Measurements from ENCODE around the gene SUGCT. TPM values are rescaled to one million over a fixed set of nuclear protein-coding genes. Genes with fewer than 3 reads are reported as not detected.

Gene SUGCT
- total RNA-seq, 3 donors from 2014 or later: 2.3 to 4.5 (median 4.0) TPM

- TF ChIP-seq POLR2A (IDR thresholded peaks at IDR 0.05) (no peak), POLR2AphosphoS5 (IDR thresholded peaks at IDR 0.05) (no peak), CTCF (IDR thresholded peaks at IDR 0.05) (no peak)
- H3K4me1 ChIP-seq: no peaks in the 10 kb centered on the region
- no peaks in the 10 kb centered on the region for H3K9me3 ChIP-seq
- no peak overlapping the region for H3K4me3 ChIP-seq
- no peaks in the 10 kb centered on the region for H3K36me3 ChIP-seq
- H3K27me3 ChIP-seq: no peaks in the 10 kb centered on the region
- intact Hi-C loops (cut with DNase I; ENCODE audit: low total_unique reads): no loop called here
- no peak overlapping the region for H3K27ac ChIP-seq
- no peak for DNase-seq (ENCODE audit: low spot score in 2 of 2)
Measured at GRCh38 chr7:40749877-40750276, 615.1 kb downstream of the SUGCT start.

DNA sequence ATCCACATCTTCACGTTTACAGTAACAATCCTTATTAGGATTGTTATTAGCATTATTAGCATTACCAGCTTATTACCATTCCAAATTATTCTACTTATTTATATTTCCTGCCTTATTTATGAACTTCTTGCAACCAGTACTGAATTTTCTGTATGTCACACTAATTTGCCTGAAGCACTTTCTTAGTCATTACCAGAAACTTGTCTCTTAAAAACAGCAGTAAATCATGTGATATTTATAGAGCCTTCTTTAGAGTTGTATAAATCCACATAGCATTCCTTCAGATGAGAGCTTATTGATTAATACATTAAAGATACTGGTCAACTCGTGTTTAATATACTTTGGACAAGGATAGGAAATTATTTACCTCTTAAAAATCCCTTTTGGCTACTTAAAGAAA lies 618.6 kb downstream of the SUGCT start:
- DNase-seq (ENCODE audit: low spot score in 2 of 2): no peak
- intact Hi-C loops (cut with DNase I; ENCODE audit: low total_unique reads): no loop called here
- Histone ChIP-seq H3K4me1 (no peaks in the 10 kb centered on the region), H3K36me3 (no peaks in the 10 kb centered on the region), H3K4me3 (no peak overlapping the region), H3K27ac (no peak overlapping the region), H3K27me3 (no peaks in the 10 kb centered on the region), H3K9me3 (no peaks in the 10 kb centered on the region)
- TF ChIP-seq POLR2AphosphoS5 (IDR thresholded peaks at IDR 0.05) (no peak), CTCF (IDR thresholded peaks at IDR 0.05) (no peak), POLR2A (IDR thresholded peaks at IDR 0.05) (no peak)

DNA sequence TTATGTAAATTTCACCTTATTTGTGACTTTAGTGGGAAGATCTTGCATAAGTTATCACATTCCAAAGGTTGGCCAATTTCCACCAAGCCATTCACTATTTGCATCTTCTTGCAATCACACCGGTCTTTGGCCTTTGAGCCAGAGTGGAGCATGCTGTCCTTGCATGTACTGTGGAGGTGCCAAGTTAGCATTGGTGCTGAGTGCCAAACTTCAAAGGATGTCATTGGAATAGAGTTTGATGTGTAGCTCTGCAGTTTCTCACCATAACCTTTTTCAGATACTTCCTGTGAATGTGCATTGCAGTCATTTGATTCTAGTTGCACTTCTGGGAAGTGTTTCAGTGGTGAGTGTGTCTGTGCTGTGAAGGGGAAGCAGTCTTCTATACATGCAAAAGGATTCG lies 620.6 kb downstream of the SUGCT start:
- intact Hi-C loops (cut with DNase I; ENCODE audit: low total_unique reads): no loop called here
- Histone ChIP-seq H3K4me1 (no peaks in the 10 kb centered on the region), H3K9me3 (no peaks in the 10 kb centered on the region)

GRCh38 chr7:40757109-40757508 lies 622.3 kb downstream of the SUGCT start:
- Histone ChIP-seq H3K4me1 (no peaks in the 10 kb centered on the region), H3K27ac (no peak overlapping the region), H3K27me3 (no peaks in the 10 kb centered on the region), H3K36me3 (no peaks in the 10 kb centered on the region), H3K4me3 (no peak overlapping the region), H3K9me3 (no peaks in the 10 kb centered on the region)
- no peak for DNase-seq (ENCODE audit: low spot score in 2 of 2)
- intact Hi-C loops (cut with DNase I; ENCODE audit: low total_unique reads): no loop called here
- TF ChIP-seq POLR2A (IDR thresholded peaks at IDR 0.05): no peak
- no peak for TF ChIP-seq CTCF (IDR thresholded peaks at IDR 0.05)
- TF ChIP-seq POLR2AphosphoS5 (IDR thresholded peaks at IDR 0.05): no peak

More for the DNA sequence above, 620.6 kb downstream of the SUGCT start:
- TF ChIP-seq POLR2AphosphoS5 (IDR thresholded peaks at IDR 0.05) (no peak), CTCF (IDR thresholded peaks at IDR 0.05) (no peak), POLR2A (IDR thresholded peaks at IDR 0.05) (no peak)
- DNase-seq (ENCODE audit: low spot score in 2 of 2): no peak
- Histone ChIP-seq H3K27ac (no peak overlapping the region), H3K36me3 (no peaks in the 10 kb centered on the region), H3K4me3 (no peak overlapping the region), H3K27me3 (no peaks in the 10 kb centered on the region)

DNA sequence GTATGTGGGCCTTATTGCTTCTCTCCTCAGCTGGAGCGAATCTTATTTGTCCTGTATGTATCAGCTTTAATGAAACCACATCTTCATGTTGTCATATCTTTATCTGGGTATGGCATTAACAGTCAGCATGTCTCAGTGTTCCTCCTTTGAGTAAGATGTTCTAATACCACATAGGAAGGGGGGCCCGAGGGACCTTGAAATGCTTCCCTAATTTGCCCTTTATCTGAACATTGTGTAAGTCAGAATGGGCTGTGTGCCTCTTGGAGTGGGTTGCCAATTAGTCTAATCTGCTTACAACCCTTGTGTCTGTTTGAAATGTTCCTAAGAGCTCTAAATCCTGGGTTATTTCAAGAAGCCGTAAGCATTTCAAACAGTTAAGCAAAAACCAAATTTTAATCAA lies 623.8 kb downstream of the SUGCT start:
- H3K36me3 ChIP-seq: no peaks in the 10 kb centered on the region
- no peak overlapping the region for H3K27ac ChIP-seq
- TF ChIP-seq POLR2AphosphoS5 (IDR thresholded peaks at IDR 0.05) (no peak), POLR2A (IDR thresholded peaks at IDR 0.05) (no peak), CTCF (IDR thresholded peaks at IDR 0.05) (no peak)
- no peaks in the 10 kb centered on the region for H3K9me3 ChIP-seq
- H3K4me1 ChIP-seq: no peaks in the 10 kb centered on the region
- DNase-seq (ENCODE audit: low spot score in 2 of 2): no peak
- intact Hi-C loops (cut with DNase I; ENCODE audit: low total_unique reads): no loop called here
- no peak overlapping the region for H3K4me3 ChIP-seq
- H3K27me3 ChIP-seq: no peaks in the 10 kb centered on the region
